OCI-LY7 (cell line): ENCODE results near the gene SPACA7.

ENCODE experiments used
- EZH2phosphoT487 ChIP-seq: fragments of 200-600 bp; sonication (generic); IDR thresholded peaks from 2 replicates; pipeline ENCODE4 v1.6.1; 2018; ENCODE audit warnings: low read depth, borderline replicate concordance, mild to moderate bottlenecking, mixed run types, antibody characterized with exemption, low read length, moderate library complexity, mixed read lengths
- TF ChIP-seq, protein P1 (sequence below): fragments of 200-600 bp; sonication (generic); conservative IDR thresholded peaks from 2 replicates; pipeline ENCODE4 v1.5.1; 2014; ENCODE audit warnings: mild to moderate bottlenecking, antibody characterized with exemption, low read length, moderate library complexity, mixed read lengths

DNA sequence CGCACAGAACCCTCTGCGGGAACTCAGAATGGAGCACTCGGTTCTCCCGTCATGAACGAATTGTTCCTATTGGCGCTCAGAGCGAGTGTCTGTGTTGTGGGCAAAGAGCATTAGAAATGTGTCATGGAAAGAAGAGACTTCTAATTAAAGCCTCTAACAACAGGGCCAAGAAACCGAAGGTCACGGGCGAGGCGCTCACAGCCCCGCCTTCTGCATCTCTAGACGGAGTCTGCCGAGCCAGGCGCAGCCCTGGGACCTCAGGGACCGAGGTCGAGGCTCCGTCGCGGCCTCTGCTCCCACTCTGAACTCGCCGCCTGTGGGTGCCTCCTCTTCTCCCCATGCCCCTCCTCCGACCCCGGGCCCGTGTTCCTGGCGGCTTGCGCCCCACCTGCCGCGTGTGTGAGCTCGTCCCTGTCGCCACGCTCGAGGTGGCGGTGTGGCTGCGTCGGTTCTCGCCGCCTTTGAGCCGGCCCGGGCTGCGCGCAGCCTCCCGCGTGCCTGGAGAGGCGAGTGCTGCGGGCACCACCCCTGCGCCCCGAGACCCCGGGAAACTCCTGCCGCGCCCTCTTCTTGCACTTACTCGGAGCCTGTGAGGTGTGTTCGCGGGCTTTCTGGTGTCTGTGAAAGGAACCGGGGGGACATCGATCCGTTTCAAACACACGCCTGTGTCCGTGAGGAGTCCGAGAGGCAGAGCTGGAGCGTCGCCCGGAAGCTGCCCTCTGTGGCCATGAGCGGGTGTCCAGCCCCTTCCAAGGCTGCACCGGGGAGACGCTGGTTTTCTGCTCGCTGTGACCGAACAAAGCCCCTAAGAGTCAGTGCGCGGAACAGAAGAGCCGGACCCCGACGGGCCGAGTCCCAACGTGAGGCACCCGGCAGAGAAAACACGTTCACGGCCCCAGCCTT is 45.4 kb upstream of the SPACA7 start:
- TF ChIP-seq, protein P1, sequence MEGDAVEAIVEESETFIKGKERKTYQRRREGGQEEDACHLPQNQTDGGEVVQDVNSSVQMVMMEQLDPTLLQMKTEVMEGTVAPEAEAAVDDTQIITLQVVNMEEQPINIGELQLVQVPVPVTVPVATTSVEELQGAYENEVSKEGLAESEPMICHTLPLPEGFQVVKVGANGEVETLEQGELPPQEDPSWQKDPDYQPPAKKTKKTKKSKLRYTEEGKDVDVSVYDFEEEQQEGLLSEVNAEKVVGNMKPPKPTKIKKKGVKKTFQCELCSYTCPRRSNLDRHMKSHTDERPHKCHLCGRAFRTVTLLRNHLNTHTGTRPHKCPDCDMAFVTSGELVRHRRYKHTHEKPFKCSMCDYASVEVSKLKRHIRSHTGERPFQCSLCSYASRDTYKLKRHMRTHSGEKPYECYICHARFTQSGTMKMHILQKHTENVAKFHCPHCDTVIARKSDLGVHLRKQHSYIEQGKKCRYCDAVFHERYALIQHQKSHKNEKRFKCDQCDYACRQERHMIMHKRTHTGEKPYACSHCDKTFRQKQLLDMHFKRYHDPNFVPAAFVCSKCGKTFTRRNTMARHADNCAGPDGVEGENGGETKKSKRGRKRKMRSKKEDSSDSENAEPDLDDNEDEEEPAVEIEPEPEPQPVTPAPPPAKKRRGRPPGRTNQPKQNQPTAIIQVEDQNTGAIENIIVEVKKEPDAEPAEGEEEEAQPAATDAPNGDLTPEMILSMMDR = no peak
- no peak for TF ChIP-seq EZH2phosphoT487
